ENCODE measurements around the gene SCFD2. TPM values are rescaled to one million over a fixed set of nuclear protein-coding genes. Genes with fewer than 3 reads are reported as not detected.

The SCFD2 gene
- total and polyA plus RNA-seq, 2 donors (not counting 3 experiments of a cell fraction or from before 2014, with no cell fraction given): 12.3 to 22.8 TPM

GRCh38 chr4:53161051-53161786 is 204.6 kb downstream of the SCFD2 start:
- TF ChIP-seq POLR2A (IDR thresholded peaks at IDR 0.05; ENCODE audit: low read depth, low read length) (no peak), POLR2AphosphoS5 (IDR thresholded peaks at IDR 0.05; ENCODE audit: insufficient read depth, low read depth, low read length) (no peak), EZH2 (IDR thresholded peaks at IDR 0.05; ENCODE audit: borderline replicate concordance, low read depth, low read length, severe bottlenecking) (no peak), FOS (IDR thresholded peaks at IDR 0.05; ENCODE audit: borderline replicate concordance, insufficient read depth, low read length) (no peak), MYC (IDR thresholded peaks at IDR 0.05; ENCODE audit: low read depth, low read length) (no peak), CTCF (IDR thresholded peaks at IDR 0.05; ENCODE audit: extremely low read depth in 1 of 2, insufficient read depth in 1 of 2, low read depth in 1 of 2, low read length in 2 of 2) (no peak), MAX (IDR thresholded peaks at IDR 0.05; ENCODE audit: insufficient read depth, insufficient read length) (no peak), JUN (IDR thresholded peaks at IDR 0.05; ENCODE audit: borderline replicate concordance, insufficient read depth, insufficient read length, low read depth) (no peak), GATA2 (IDR thresholded peaks at IDR 0.05; ENCODE audit: insufficient read depth, insufficient read length, low read depth, low read length) (no peak)
- H3K9ac ChIP-seq (replicated peaks; ENCODE audit: extremely low read depth, insufficient read depth, low read length): no peak overlapping the region
- H3K4me3 ChIP-seq (replicated peaks in 1 of 3; ENCODE audit: insufficient read depth in 1 of 3, low read depth in 1 of 3, low read length in 3 of 3): no peak overlapping the region
- H3K79me2 ChIP-seq (ENCODE audit: control insufficient read depth, insufficient read depth, low read length): no peaks in the 10 kb centered on the region
- POLR2A ChIA-PET: no interaction called here
- no peak for FAIRE-seq
- H4K20me1 ChIP-seq (replicated peaks; ENCODE audit: control insufficient read depth, extremely low read depth, insufficient read depth, low read length): no peaks in the 10 kb centered on the region
- no peaks in the 10 kb centered on the region for H3K27me3 ChIP-seq (ENCODE audit: control insufficient read depth in 2 of 2, insufficient read depth in 2 of 2, low read length in 2 of 2)
- DNase-seq (ENCODE audit: low read depth, low spot score): no peak
- no peaks in the 10 kb centered on the region for H3K9me1 ChIP-seq (replicated peaks; ENCODE audit: control insufficient read depth, extremely low read depth, insufficient read depth, low read length)
- no peak overlapping the region for H3K27ac ChIP-seq (ENCODE audit: insufficient read depth, low read depth, low read length)
- H3K4me2 ChIP-seq (ENCODE audit: insufficient read depth, low read length): no peak overlapping the region
- no peaks in the 10 kb centered on the region for H3K9me3 ChIP-seq (replicated peaks; ENCODE audit: control insufficient read depth, insufficient read depth, low read length)
- dilution Hi-C loops (cut with MboI; ENCODE audit: extremely low pct_ligation_motif_present, low sequenced_read_pairs): no loop called here
- BruUV-seq (replicated peaks): no TSS peak
- no peak overlapping the region for H2AFZ ChIP-seq (ENCODE audit: low read depth, low read length)
- intact Hi-C loops (cut with micrococcal nuclease): no loop called here
- no peaks in the 10 kb centered on the region for H3K36me3 ChIP-seq (ENCODE audit: control insufficient read depth in 2 of 2, extremely low read depth in 1 of 2, insufficient read depth in 2 of 2, low read length in 2 of 2)
- CTCF ChIA-PET: interaction anchor here (0.9 kb wide), 1 partner anchor 34 kb away, joined by 3 read pairs; no protein-coding TSS in a partner anchor
- no peaks in the 10 kb centered on the region for H3K4me1 ChIP-seq (ENCODE audit: control insufficient read depth, extremely low read depth, insufficient read depth, low read length)
